ENCODE measurements around the gene NXPE2.

NXPE2 gene

GRCh38 chr11:114746013-114746412 is 67.7 kb downstream of the NXPE2 start:
- no peak for DNase-seq
